Neural crest cell (in vitro differentiated cells): ENCODE data around the gene IMP4. TPM values are rescaled to one million over a fixed set of nuclear protein-coding genes. Genes with fewer than 3 reads are reported as not detected.

Experiments used
- DNase-seq: peaks from one replicate; pipeline ENCODE4 v3.0.0; 2021; ENCODE audit warnings: low read depth, mixed read lengths, low spot score
- H3K27ac Mint-ChIP-seq: one replicate; pipeline ENCODE4 v1.8.0; 2021; ENCODE audit warnings: mild to moderate bottlenecking, mixed read lengths; ENCODE audit not compliant: unreplicated experiment
- H3K27me3 Mint-ChIP-seq: 2 replicates; pipeline ENCODE4 v1.8.0; 2021; ENCODE audit warnings: low read depth, mild to moderate bottlenecking, mixed read lengths
- H3K36me3 Mint-ChIP-seq: 2 replicates; pipeline ENCODE4 v1.8.0; 2021; ENCODE audit warnings: low read depth, mild to moderate bottlenecking, mixed read lengths
- H3K4me1 Mint-ChIP-seq: 2 replicates; pipeline ENCODE4 v1.8.0; 2021; ENCODE audit warnings: mixed read lengths
- H3K4me3 Mint-ChIP-seq: one replicate; pipeline ENCODE4 v1.8.0; 2021; ENCODE audit warnings: mild to moderate bottlenecking, mixed read lengths
- H3K9me3 Mint-ChIP-seq: 2 replicates; pipeline ENCODE4 v1.8.0; 2021; ENCODE audit warnings: mixed read lengths
- CTCF ChIP-seq: fragments of 200-600 bp; sonication (generic); conservative IDR thresholded peaks from 2 replicates; pipeline ENCODE4 v1.5.0; 2021; ENCODE audit warnings: antibody characterized with exemption, mild to moderate bottlenecking
- total RNA-seq: library from RNA; stranded (reverse); gene quantifications from 2 replicates; pipeline ENCODE4 v1.2.1, GENCODE V29; 2021

Gene IMP4
- total RNA-seq, 1 donor from 2014 or later = 62.1 TPM

GRCh38 chr2:130372833-130373807, 30.4 kb downstream of the IMP4 start:
- H3K27me3 Mint-ChIP-seq = no peaks in the 10 kb centered on the region
- peak overlapping the region; percentile 79 for H3K4me3 Mint-ChIP-seq
- H3K36me3 Mint-ChIP-seq = peaks cover 4% of the 10 kb centered on the region
- peak overlapping the region; percentile 57 for H3K27ac Mint-ChIP-seq
- peak; percentile 22 for TF ChIP-seq CTCF
- no peaks in the 10 kb centered on the region for H3K9me3 Mint-ChIP-seq
- H3K4me1 Mint-ChIP-seq = peaks cover 15% of the 10 kb centered on the region
- DNase-seq = no peak

GRCh38 chr2:130373808-130374365, 31.2 kb downstream of the IMP4 start:
- H3K36me3 Mint-ChIP-seq = peaks cover 4% of the 10 kb centered on the region
- H3K4me3 Mint-ChIP-seq = peak overlapping the region; percentile 79
- no peaks in the 10 kb centered on the region for H3K9me3 Mint-ChIP-seq
- H3K27ac Mint-ChIP-seq = no peak overlapping the region
- peaks cover 15% of the 10 kb centered on the region for H3K4me1 Mint-ChIP-seq
- DNase-seq = no peak
- no peak for TF ChIP-seq CTCF
- H3K27me3 Mint-ChIP-seq = no peaks in the 10 kb centered on the region

- DNase-seq = no peak
- TF ChIP-seq CTCF = no peak
- H3K27me3 Mint-ChIP-seq = no peaks in the 10 kb centered on the region
- H3K4me3 Mint-ChIP-seq = peak overlapping the region; percentile 79
- no peaks in the 10 kb centered on the region for H3K9me3 Mint-ChIP-seq
- H3K4me1 Mint-ChIP-seq = peaks cover 15% of the 10 kb centered on the region
- peaks cover 4% of the 10 kb centered on the region for H3K36me3 Mint-ChIP-seq
- H3K27ac Mint-ChIP-seq = peak overlapping the region; percentile 23
Measured at GRCh38 chr2:130374587-130375290, 32.0 kb downstream of the IMP4 start.

GRCh38 chr2:130375291-130376266, 32.9 kb downstream of the IMP4 start:
- H3K4me3 Mint-ChIP-seq = peak overlapping the region; percentile 79
- H3K36me3 Mint-ChIP-seq = peaks cover 4% of the 10 kb centered on the region
- H3K4me1 Mint-ChIP-seq = peaks cover 15% of the 10 kb centered on the region

More at GRCh38 chr2:130375291-130376266, 32.9 kb downstream of the IMP4 start:
- no peak for DNase-seq
- TF ChIP-seq CTCF = no peak
- no peak overlapping the region for H3K27ac Mint-ChIP-seq
- no peaks in the 10 kb centered on the region for H3K27me3 Mint-ChIP-seq
- H3K9me3 Mint-ChIP-seq = no peaks in the 10 kb centered on the region
